ENCODE data around the gene WWOX. TPM values are rescaled to one million over a fixed set of nuclear protein-coding genes. Genes with fewer than 3 reads are reported as not detected.

Gene WWOX
- total and polyA plus RNA-seq, 2 of the 8 experiments (the other 6 are each of a cell fraction or from before 2014, with no cell fraction given): 5.4 to 16.7 TPM

DNA sequence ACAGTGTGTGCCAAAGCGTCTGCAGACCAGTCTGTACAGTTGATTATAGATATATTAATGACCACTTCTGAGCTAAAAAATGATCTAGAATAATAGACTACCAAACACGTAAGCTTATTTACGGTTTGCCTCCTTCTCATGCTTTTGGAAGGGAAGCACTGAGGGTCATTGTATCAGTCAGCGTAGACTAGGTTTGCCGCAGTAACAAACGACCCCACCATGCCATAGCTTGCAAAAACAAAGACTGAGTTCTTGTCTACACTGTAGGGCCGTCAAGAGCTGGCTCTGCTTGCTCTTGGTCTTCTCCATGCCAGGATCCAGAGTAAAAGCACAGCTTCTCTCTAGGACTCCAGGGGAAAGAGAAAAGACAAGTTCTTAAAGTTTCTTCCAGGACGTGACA, 820.4 kb downstream of the WWOX start:
- no peak overlapping the region for H3K9ac ChIP-seq (replicated peaks in 1 of 4; ENCODE audit: extremely low read depth in 1 of 4, low read depth in 3 of 4, low read length in 3 of 4)
- H3K14ac ChIP-seq (ENCODE audit: insufficient read length): no peak overlapping the region
- no peak for FAIRE-seq
- no peaks in the 10 kb centered on the region for H3K27me3 ChIP-seq (replicated peaks in 1 of 4; ENCODE audit: control insufficient read depth in 3 of 4, extremely low read depth in 1 of 4, insufficient read depth in 3 of 4, low read length in 3 of 4)
- no peak overlapping the region for H3K4me3 ChIP-seq (ENCODE audit: extremely low read depth in 1 of 4, insufficient read depth in 2 of 4, low read depth in 3 of 4, low read length in 4 of 4)
- no peaks in the 10 kb centered on the region for H4K20me1 ChIP-seq (replicated peaks in 1 of 2; ENCODE audit: control insufficient read depth in 1 of 2, insufficient read depth in 2 of 2, low read length in 2 of 2)
- H4K5ac ChIP-seq (ENCODE audit: insufficient read length, low read depth, low read length): no peak overlapping the region
- 78% methylated on average over 8 of the region's 8 CpGs; no CpG with 5 or more reads in 1 of the 2 experiments for WGBS, 2 experiments (ENCODE audit: extremely low coverage in 1 of 2, insufficient coverage in 1 of 2, insufficient read length in 1 of 2, insufficient replicate concordance in 2 of 2, low coverage in 1 of 2, low lambda C conversion rate in 2 of 2, missing lambda C conversion rate in 1 of 2)
- no peak overlapping the region for H3K4me2 ChIP-seq (ENCODE audit: insufficient read depth in 1 of 2, low read depth in 2 of 2, low read length in 2 of 2)
- H3K79me2 ChIP-seq (ENCODE audit: control insufficient read depth in 1 of 2, insufficient read depth in 2 of 2, low read length in 2 of 2): no peaks in the 10 kb centered on the region
- DNase-seq (ENCODE audit: low read depth in 1 of 2, low spot score in 2 of 2): no peak
- no peak overlapping the region for H2BK15ac ChIP-seq (ENCODE audit: low read length)
- no peaks in the 10 kb centered on the region for H3K23me2 ChIP-seq (ENCODE audit: low read depth, low read length)
- H3K79me1 ChIP-seq (ENCODE audit: low read depth, low read length): no peaks in the 10 kb centered on the region
- H3K36me3 ChIP-seq (ENCODE audit: control insufficient read depth in 2 of 4, insufficient read depth in 4 of 4, low read length in 3 of 4): peaks cover 0 to 4% (median 0%) of the 10 kb centered on the region in 4 experiments; a peak in 1 of 8 replicates
- no peak overlapping the region for H2AFZ ChIP-seq (ENCODE audit: low read length)
- no peak overlapping the region for H2BK12ac ChIP-seq (ENCODE audit: low read depth, low read length)
- TF ChIP-seq ZNF274 (IDR thresholded peaks at IDR 0.05; ENCODE audit: borderline replicate concordance, extremely low read depth, low read length) (no peak), CEBPB (IDR thresholded peaks at IDR 0.05; ENCODE audit: low read depth, low read length) (no peak), EP300 (IDR thresholded peaks at IDR 0.05; ENCODE audit: borderline replicate concordance in 1 of 2, low read depth in 2 of 2, low read length in 2 of 2) (no peak), CHD2 (IDR thresholded peaks at IDR 0.05; ENCODE audit: low read length) (no peak), SP4 (IDR thresholded peaks at IDR 0.05; ENCODE audit: low read length) (no peak), FOSL1 (IDR thresholded peaks at IDR 0.05; ENCODE audit: insufficient read depth, low read depth, low read length) (no peak), TAF7 (optimal IDR thresholded peaks at IDR 0.05; ENCODE audit: borderline replicate concordance, low read depth, low read length) (no peak), TAF1 (IDR thresholded peaks at IDR 0.05; ENCODE audit: low read depth, low read length) (no peak), SRF (IDR thresholded peaks at IDR 0.05; ENCODE audit: low read depth, low read length) (no peak), SUZ12 (IDR thresholded peaks at IDR 0.05; ENCODE audit: low read length) (no peak)
- CTCF ChIA-PET (ENCODE audit: partially characterized antibody): interaction anchor here (0.6 to 1.0 kb wide), 2 partner anchors 71 to 94 kb away, joined by 3 read pairs; no protein-coding TSS in a partner anchor
- H4K8ac ChIP-seq (ENCODE audit: extremely low read depth, insufficient read depth, low read length): no peak overlapping the region
- H3K23ac ChIP-seq (ENCODE audit: insufficient read length): no peak overlapping the region
- no peak overlapping the region for H4K91ac ChIP-seq (replicated peaks; ENCODE audit: insufficient read length, low read length)
- H2BK5ac ChIP-seq (ENCODE audit: low read depth, low read length): no peak overlapping the region
- no peak overlapping the region for H3K4ac ChIP-seq (replicated peaks; ENCODE audit: insufficient read length, low read depth, low read length)
- peaks cover 20 to 21% of the 10 kb centered on the region in 2 experiments for H3K9me3 ChIP-seq (ENCODE audit: insufficient read depth in 2 of 2, low read depth in 1 of 2, low read length in 1 of 2)
- H2AK5ac ChIP-seq (ENCODE audit: low read depth, low read length): no peak overlapping the region
- H3K56ac ChIP-seq (replicated peaks; ENCODE audit: insufficient read length, low read depth, low read length): no peak overlapping the region
- no peak overlapping the region for H2BK120ac ChIP-seq (replicated peaks; ENCODE audit: low read depth, low read length)
- H3K27ac ChIP-seq (ENCODE audit: low read depth, low read length): no peak overlapping the region
- no peak overlapping the region for H2BK20ac ChIP-seq (ENCODE audit: low read length)
- POLR2A ChIA-PET (ENCODE audit: partially characterized antibody): no interaction called here
- H3K4me1 ChIP-seq (replicated peaks in 1 of 4; ENCODE audit: control insufficient read depth in 3 of 4, insufficient read depth in 4 of 4, low read length in 3 of 4): no peaks in the 10 kb centered on the region
- H3K18ac ChIP-seq (ENCODE audit: extremely low read depth, low read length): no peak overlapping the region

Measured in H1 (cell line).